Uterus (tissue), 2 donors: Measurements from ENCODE around the gene ATM.

Experiments used
- CTCF ChIP-seq, 4 experiments: fragments of 200-600 bp in 2 of 4; fragments of 450-650 bp in 2 of 4; sonication (generic) in 2 of 4; IDR thresholded peaks; one replicate each; pipeline ENCODE4 v1.5.1; 2016 to 2019; ENCODE audit warnings: antibody characterized with exemption in 4 of 4, mild to moderate bottlenecking in 2 of 4, moderate library complexity in 1 of 4
- POLR2A ChIP-seq, 2 donors: fragments of 450-650 bp; IDR thresholded peaks; one replicate each; pipeline ENCODE4 v1.6.1; 2016; ENCODE audit warnings: antibody characterized with exemption in 2 of 2, mild to moderate bottlenecking in 1 of 2, moderate library complexity in 1 of 2

DNA sequence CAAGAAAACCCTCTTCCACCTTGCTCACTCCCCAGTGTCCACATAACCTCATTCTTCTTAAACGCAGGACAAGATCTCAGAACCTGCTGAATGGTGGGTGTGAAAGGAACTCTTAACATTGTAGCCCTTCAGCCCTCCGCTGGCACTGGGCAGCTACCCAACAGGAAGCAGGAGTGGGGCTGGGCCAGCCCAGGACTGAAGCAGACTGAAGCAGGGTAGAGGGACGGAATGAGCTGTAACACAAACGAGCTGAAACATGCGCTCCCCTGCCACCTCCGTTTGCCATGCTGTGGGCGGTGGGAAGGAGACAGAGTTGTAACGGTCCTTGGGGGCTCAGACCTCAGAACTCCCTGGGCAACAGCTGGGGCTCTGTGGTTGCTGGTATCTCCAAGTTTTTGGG is 24.0 kb upstream of the ATM start:
- TF ChIP-seq POLR2A (IDR thresholded peaks at IDR 0.05) (no peak), CTCF (IDR thresholded peaks at IDR 0.05) (no peak)
